ENCODE data around the gene HGFAC. TPM values are rescaled to one million over a fixed set of nuclear protein-coding genes. Genes with fewer than 3 reads are reported as not detected.

The HGFAC gene
- polyA plus RNA-seq, 1 donor from 2014 or later = 16.2 TPM

- no peak overlapping the region for H3K4me2 ChIP-seq (ENCODE audit: low read length)
- H4K20me1 ChIP-seq (ENCODE audit: insufficient read depth) = no peaks in the 10 kb centered on the region
- no peaks in the 10 kb centered on the region for H3K9me3 ChIP-seq (ENCODE audit: low read length)
- H2AFZ ChIP-seq (ENCODE audit: low read depth, low read length) = no peak overlapping the region
- H3F3A ChIP-seq (ENCODE audit: insufficient read depth, low read length, poor library complexity, severe bottlenecking) = no peaks in the 10 kb centered on the region
- TF ChIP-seq EP300 (conservative IDR thresholded peaks at IDR 0.05; ENCODE audit: poor library complexity, severe bottlenecking) (no peak), MXI1 (conservative IDR thresholded peaks at IDR 0.05; ENCODE audit: poor library complexity, severe bottlenecking) (no peak), RAD21 (conservative IDR thresholded peaks at IDR 0.05) (no peak), TAF1 (IDR thresholded peaks at IDR 0.05; ENCODE audit: low read depth) (no peak), EZH2 (IDR thresholded peaks at IDR 0.05; ENCODE audit: borderline replicate concordance, insufficient read depth, low read length, poor library complexity, severe bottlenecking) (no peak), POLR2AphosphoS5 (IDR thresholded peaks at IDR 0.05) (no peak), SMC3 (conservative IDR thresholded peaks at IDR 0.05; ENCODE audit: poor library complexity) (no peak)
- TF ChIP-seq, protein P1, sequence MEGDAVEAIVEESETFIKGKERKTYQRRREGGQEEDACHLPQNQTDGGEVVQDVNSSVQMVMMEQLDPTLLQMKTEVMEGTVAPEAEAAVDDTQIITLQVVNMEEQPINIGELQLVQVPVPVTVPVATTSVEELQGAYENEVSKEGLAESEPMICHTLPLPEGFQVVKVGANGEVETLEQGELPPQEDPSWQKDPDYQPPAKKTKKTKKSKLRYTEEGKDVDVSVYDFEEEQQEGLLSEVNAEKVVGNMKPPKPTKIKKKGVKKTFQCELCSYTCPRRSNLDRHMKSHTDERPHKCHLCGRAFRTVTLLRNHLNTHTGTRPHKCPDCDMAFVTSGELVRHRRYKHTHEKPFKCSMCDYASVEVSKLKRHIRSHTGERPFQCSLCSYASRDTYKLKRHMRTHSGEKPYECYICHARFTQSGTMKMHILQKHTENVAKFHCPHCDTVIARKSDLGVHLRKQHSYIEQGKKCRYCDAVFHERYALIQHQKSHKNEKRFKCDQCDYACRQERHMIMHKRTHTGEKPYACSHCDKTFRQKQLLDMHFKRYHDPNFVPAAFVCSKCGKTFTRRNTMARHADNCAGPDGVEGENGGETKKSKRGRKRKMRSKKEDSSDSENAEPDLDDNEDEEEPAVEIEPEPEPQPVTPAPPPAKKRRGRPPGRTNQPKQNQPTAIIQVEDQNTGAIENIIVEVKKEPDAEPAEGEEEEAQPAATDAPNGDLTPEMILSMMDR (IDR thresholded peaks at IDR 0.05; ENCODE audit: poor library complexity, severe bottlenecking) = no peak
- no peak overlapping the region for H3K9ac ChIP-seq (ENCODE audit: low read length)
- H3K4me3 ChIP-seq (ENCODE audit: low read length) = no peak overlapping the region
- no peaks in the 10 kb centered on the region for H3K79me2 ChIP-seq (replicated peaks; ENCODE audit: insufficient read depth, low read length)
- H3K27me3 ChIP-seq (ENCODE audit: insufficient read depth, low read depth, low read length) = no peaks in the 10 kb centered on the region
- no peaks in the 10 kb centered on the region for H3K9me2 ChIP-seq (ENCODE audit: insufficient read depth, low read length)
- H3K36me3 ChIP-seq (ENCODE audit: insufficient read depth, low read length) = no peaks in the 10 kb centered on the region
- no peak overlapping the region for H3K27ac ChIP-seq (ENCODE audit: low read length)
Observed at GRCh38 chr4:3470244-3471097, 28.7 kb downstream of the HGFAC start.

DNA sequence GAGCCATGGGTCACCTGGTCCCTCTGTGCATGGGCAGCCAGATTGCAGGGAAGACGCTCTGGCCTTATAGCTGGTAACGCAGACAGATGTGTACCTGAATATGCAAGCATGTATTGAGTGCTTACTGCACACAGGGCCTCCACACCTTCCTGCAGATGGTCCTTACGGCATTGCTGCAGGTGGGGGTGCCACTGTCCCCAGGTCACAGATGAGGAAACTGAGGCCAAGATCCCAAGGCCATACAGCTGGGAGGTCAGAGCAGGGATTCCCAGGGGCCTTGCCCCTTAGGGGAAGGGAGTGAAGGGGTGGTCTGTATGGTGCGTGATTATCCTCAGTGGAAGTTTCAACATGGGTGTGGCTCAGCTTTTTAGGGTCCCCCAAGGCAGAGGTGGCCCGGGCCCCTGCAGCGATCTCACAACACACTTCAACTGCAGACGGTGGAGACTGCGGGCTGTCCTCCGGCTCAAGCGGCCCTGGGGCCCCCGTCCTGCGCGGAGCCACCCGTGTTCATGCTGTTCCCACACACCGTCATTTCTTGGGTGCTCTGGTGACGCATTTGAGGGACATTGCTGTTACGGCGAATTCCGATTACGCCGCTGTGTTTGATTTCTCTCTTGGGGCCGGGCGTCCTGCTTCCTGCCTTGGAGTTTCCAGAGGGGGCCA is 29.5 kb downstream of the HGFAC start:
- H3F3A ChIP-seq (ENCODE audit: insufficient read depth, low read length, poor library complexity, severe bottlenecking) = no peaks in the 10 kb centered on the region
- H3K79me2 ChIP-seq (replicated peaks; ENCODE audit: insufficient read depth, low read length) = no peaks in the 10 kb centered on the region
- H3K9me3 ChIP-seq (ENCODE audit: low read length) = no peaks in the 10 kb centered on the region
- no peak overlapping the region for H3K4me2 ChIP-seq (ENCODE audit: low read length)
- H3K9ac ChIP-seq (ENCODE audit: low read length) = no peak overlapping the region
- no peaks in the 10 kb centered on the region for H3K27me3 ChIP-seq (ENCODE audit: insufficient read depth, low read depth, low read length)
- no peaks in the 10 kb centered on the region for H4K20me1 ChIP-seq (ENCODE audit: insufficient read depth)
- H3K4me3 ChIP-seq (ENCODE audit: low read length) = no peak overlapping the region
- no peaks in the 10 kb centered on the region for H3K36me3 ChIP-seq (ENCODE audit: insufficient read depth, low read length)
- TF ChIP-seq SMC3 (conservative IDR thresholded peaks at IDR 0.05; ENCODE audit: poor library complexity) (no peak), TAF1 (IDR thresholded peaks at IDR 0.05; ENCODE audit: low read depth) (no peak), EP300 (conservative IDR thresholded peaks at IDR 0.05; ENCODE audit: poor library complexity, severe bottlenecking) (no peak), POLR2AphosphoS5 (IDR thresholded peaks at IDR 0.05) (no peak), MXI1 (conservative IDR thresholded peaks at IDR 0.05; ENCODE audit: poor library complexity, severe bottlenecking) (no peak), RAD21 (conservative IDR thresholded peaks at IDR 0.05) (no peak), EZH2 (IDR thresholded peaks at IDR 0.05; ENCODE audit: borderline replicate concordance, insufficient read depth, low read length, poor library complexity, severe bottlenecking) (no peak)
- TF ChIP-seq, protein P2, sequence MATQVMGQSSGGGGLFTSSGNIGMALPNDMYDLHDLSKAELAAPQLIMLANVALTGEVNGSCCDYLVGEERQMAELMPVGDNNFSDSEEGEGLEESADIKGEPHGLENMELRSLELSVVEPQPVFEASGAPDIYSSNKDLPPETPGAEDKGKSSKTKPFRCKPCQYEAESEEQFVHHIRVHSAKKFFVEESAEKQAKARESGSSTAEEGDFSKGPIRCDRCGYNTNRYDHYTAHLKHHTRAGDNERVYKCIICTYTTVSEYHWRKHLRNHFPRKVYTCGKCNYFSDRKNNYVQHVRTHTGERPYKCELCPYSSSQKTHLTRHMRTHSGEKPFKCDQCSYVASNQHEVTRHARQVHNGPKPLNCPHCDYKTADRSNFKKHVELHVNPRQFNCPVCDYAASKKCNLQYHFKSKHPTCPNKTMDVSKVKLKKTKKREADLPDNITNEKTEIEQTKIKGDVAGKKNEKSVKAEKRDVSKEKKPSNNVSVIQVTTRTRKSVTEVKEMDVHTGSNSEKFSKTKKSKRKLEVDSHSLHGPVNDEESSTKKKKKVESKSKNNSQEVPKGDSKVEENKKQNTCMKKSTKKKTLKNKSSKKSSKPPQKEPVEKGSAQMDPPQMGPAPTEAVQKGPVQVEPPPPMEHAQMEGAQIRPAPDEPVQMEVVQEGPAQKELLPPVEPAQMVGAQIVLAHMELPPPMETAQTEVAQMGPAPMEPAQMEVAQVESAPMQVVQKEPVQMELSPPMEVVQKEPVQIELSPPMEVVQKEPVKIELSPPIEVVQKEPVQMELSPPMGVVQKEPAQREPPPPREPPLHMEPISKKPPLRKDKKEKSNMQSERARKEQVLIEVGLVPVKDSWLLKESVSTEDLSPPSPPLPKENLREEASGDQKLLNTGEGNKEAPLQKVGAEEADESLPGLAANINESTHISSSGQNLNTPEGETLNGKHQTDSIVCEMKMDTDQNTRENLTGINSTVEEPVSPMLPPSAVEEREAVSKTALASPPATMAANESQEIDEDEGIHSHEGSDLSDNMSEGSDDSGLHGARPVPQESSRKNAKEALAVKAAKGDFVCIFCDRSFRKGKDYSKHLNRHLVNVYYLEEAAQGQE (IDR thresholded peaks at IDR 0.05; ENCODE audit: borderline replicate concordance) = no peak
- TF ChIP-seq, protein P1 (IDR thresholded peaks at IDR 0.05; ENCODE audit: poor library complexity, severe bottlenecking) = no peak
- no peak overlapping the region for H2AFZ ChIP-seq (ENCODE audit: low read depth, low read length)
- H3K27ac ChIP-seq (ENCODE audit: low read length) = no peak overlapping the region
- no peaks in the 10 kb centered on the region for H3K9me2 ChIP-seq (ENCODE audit: insufficient read depth, low read length)

Measured in neural cell (in vitro differentiated cells).